ENCODE results near the gene FAM53C. TPM values are rescaled to one million over a fixed set of nuclear protein-coding genes. Genes with fewer than 3 reads are reported as not detected.

The FAM53C gene
- polyA plus RNA-seq, 5 donors, result 37.8 to 46.9 (median 40.3) TPM

- no peak for DNase-seq
Measured at GRCh38 chr5:138349852-138350562, 11.9 kb downstream of the FAM53C start.

GRCh38 chr5:138350563-138350890, 12.5 kb downstream of the FAM53C start:
- no peak for DNase-seq

GRCh38 chr5:138351056-138351455, 13.0 kb downstream of the FAM53C start:
- DNase-seq, result no peak

GRCh38 chr5:138351517-138351916, 13.5 kb downstream of the FAM53C start:
- DNase-seq, result no peak

- DNase-seq, result peak; percentile 83 to 84
Measured at GRCh38 chr5:138352071-138352721, 14.1 kb downstream of the FAM53C start, which contains the start of gene KDM3B. Gene KDM3B, plus strand, starts transcription at chr5:138352685. Its CDS starts 111 bp downstream, at chr5:138352796.

GRCh38 chr5:138352722-138353559, 14.9 kb downstream of the FAM53C start:
- peak; percentile 67 to 70 for DNase-seq

- DNase-seq, result peak in 1 of 2 donors; percentile 63
Measured at GRCh38 chr5:138353560-138354080, 15.6 kb downstream of the FAM53C start.

- no peak for DNase-seq
Measured at GRCh38 chr5:138354387-138354786, 16.3 kb downstream of the FAM53C start.

GRCh38 chr5:138354926-138355378, 16.9 kb downstream of the FAM53C start:
- DNase-seq, result no peak

GRCh38 chr5:138359621-138360020, 21.6 kb downstream of the FAM53C start:
- no peak for DNase-seq

- no peak for DNase-seq
Measured at GRCh38 chr5:138360941-138361452, 22.9 kb downstream of the FAM53C start.

GRCh38 chr5:138364576-138364975, 26.5 kb downstream of the FAM53C start:
- DNase-seq, result no peak

- no peak for DNase-seq
Measured at GRCh38 chr5:138366632-138367382, 28.7 kb downstream of the FAM53C start.

- DNase-seq, result no peak
Measured at GRCh38 chr5:138369261-138369660, 31.2 kb downstream of the FAM53C start.

- DNase-seq, result no peak
Measured at GRCh38 chr5:138369706-138370105, 31.6 kb downstream of the FAM53C start.

GRCh38 chr5:138370537-138370936, 32.5 kb downstream of the FAM53C start:
- DNase-seq, result no peak

- DNase-seq, result no peak
Measured at GRCh38 chr5:138371454-138371853, 33.4 kb downstream of the FAM53C start.

GRCh38 chr5:138372225-138372624, 34.2 kb downstream of the FAM53C start:
- no peak for DNase-seq

GRCh38 chr5:138372653-138373052, 34.6 kb downstream of the FAM53C start:
- no peak for DNase-seq

GRCh38 chr5:138382347-138382746, 44.3 kb downstream of the FAM53C start:
- DNase-seq, result no peak

- no peak for DNase-seq
Measured at GRCh38 chr5:138385660-138386059, 47.6 kb downstream of the FAM53C start.

Measured in right lung (tissue), 5 donors.